H1 (cell line): ENCODE measurements around the gene PXMP4. TPM values are rescaled to one million over a fixed set of nuclear protein-coding genes. Genes with fewer than 3 reads are reported as not detected.

ENCODE experiments used
- CTCF ChIA-PET: fragments of 300-600 bp; sonication (Branson Sonifier 250); formaldehyde crosslinking; loops from one replicate; lab custom pipeline; 2021; ENCODE audit not compliant: partially characterized antibody; lab: Charles Lee
- POLR2A ChIA-PET: fragments of 300-600 bp; sonication (Branson Sonifier 250); formaldehyde crosslinking; loops from one replicate; lab custom pipeline; 2021; ENCODE audit warnings: inconsistent platforms; ENCODE audit not compliant: partially characterized antibody; lab: Charles Lee
- DNase-seq, 2 experiments: peaks; one replicate each; pipeline versions ENCODE4 v3.0.0 to v3.0.0-alpha.2; 2010 to 2022; ENCODE audit warnings: low spot score in 2 of 2, low read depth in 1 of 2, mixed read lengths in 1 of 2
- FAIRE-seq: peaks from 2 replicates; lab custom pipeline; 2011; peaks lifted over from hg19 to GRCh38; lab: Jason Lieb, UNC
- H2AFZ ChIP-seq: 2 replicates; pipeline ENCODE4 v1.8.1; 2012; ENCODE audit warnings: low read length, inconsistent platforms
- H2AK5ac ChIP-seq: 2 replicates; pipeline ENCODE4 v1.6.1; 2013; ENCODE audit warnings: low read depth, low read length
- H2BK120ac ChIP-seq: replicated peaks from 2 replicates; pipeline ENCODE3; 2013; ENCODE audit warnings: low read depth, low read length, inconsistent platforms
- H2BK12ac ChIP-seq: 2 replicates; pipeline ENCODE4 v1.6.1; 2013; ENCODE audit warnings: low read depth, low read length
- H2BK15ac ChIP-seq: 2 replicates; pipeline ENCODE4 v1.6.1; 2013; ENCODE audit warnings: low read length
- H2BK20ac ChIP-seq: 2 replicates; pipeline ENCODE4 v1.6.1; 2013; ENCODE audit warnings: low read length
- H2BK5ac ChIP-seq: 2 replicates; pipeline ENCODE4 v1.6.1; 2013; ENCODE audit warnings: low read depth, low read length
- H3K14ac ChIP-seq: 2 replicates; pipeline ENCODE4 v1.6.1; 2013; ENCODE audit warnings: inconsistent platforms; ENCODE audit not compliant: insufficient read length
- H3K18ac ChIP-seq: 2 replicates; pipeline ENCODE4 v1.6.1; 2013; ENCODE audit warnings: low read length; ENCODE audit errors: extremely low read depth
- H3K23ac ChIP-seq: 2 replicates; pipeline ENCODE4 v1.6.1; 2013; ENCODE audit warnings: inconsistent platforms; ENCODE audit not compliant: insufficient read length
- H3K23me2 ChIP-seq: 2 replicates; pipeline ENCODE4 v1.6.1; 2013; ENCODE audit warnings: low read depth, low read length
- H3K27ac ChIP-seq: 2 replicates; pipeline ENCODE4 v1.6.1; 2011; ENCODE audit warnings: low read depth, low read length, inconsistent platforms
- H3K27me3 ChIP-seq, 4 experiments: replicated peaks in 1 of 4; 1 replicate in 1 of 4; 2 replicates in 3 of 4; pipeline versions ENCODE4 v1.6.1 to v1.8.1; 2011 to 2013; ENCODE audit warnings: low read length in 3 of 4, mild to moderate bottlenecking in 3 of 4, inconsistent platforms in 2 of 4, mixed read lengths in 2 of 4, moderate library complexity in 1 of 4; ENCODE audit not compliant: control insufficient read depth in 3 of 4, insufficient read depth in 3 of 4; ENCODE audit errors: extremely low read depth in 1 of 4
- H3K36me3 ChIP-seq, 4 experiments: 2 replicates each; pipeline versions ENCODE4 v1.6.1 to v1.8.1; 2011 to 2013; ENCODE audit warnings: mild to moderate bottlenecking in 4 of 4, low read length in 3 of 4, moderate library complexity in 2 of 4, control low read depth in 1 of 4, inconsistent platforms in 1 of 4; ENCODE audit not compliant: insufficient read depth in 4 of 4, control insufficient read depth in 2 of 4
- H3K4ac ChIP-seq: replicated peaks from 2 replicates; pipeline ENCODE3; 2013; ENCODE audit warnings: low read length, low read depth, mixed read lengths, inconsistent platforms; ENCODE audit not compliant: insufficient read length
- H3K4me1 ChIP-seq, 4 experiments: replicated peaks in 1 of 4; 1 replicate in 1 of 4; 2 replicates in 3 of 4; pipeline versions ENCODE4 v1.6.1 to v1.8.1; 2011 to 2013; ENCODE audit warnings: low read length in 3 of 4, inconsistent platforms in 2 of 4, mixed read lengths in 1 of 4; ENCODE audit not compliant: insufficient read depth in 4 of 4, control insufficient read depth in 3 of 4
- H3K4me2 ChIP-seq, 2 experiments: 2 replicates each; pipeline versions ENCODE4 v1.6.1 to v1.8.1; 2011 to 2013; ENCODE audit warnings: low read depth in 2 of 2, low read length in 2 of 2, control low read depth in 1 of 2, inconsistent platforms in 1 of 2, mild to moderate bottlenecking in 1 of 2; ENCODE audit not compliant: insufficient read depth in 1 of 2
- H3K4me3 ChIP-seq, 4 experiments: fragments of 200-600, 300-600 bp in 1 of 4; sonication (generic), shearing (Covaris generic), sonication (Bioruptor Twin) in 1 of 4; 2 replicates each; pipeline versions ENCODE4 v1.5.1 to v1.8.1; 2011 to 2016; ENCODE audit warnings: low read length in 4 of 4, low read depth in 3 of 4, control low read depth in 2 of 4, inconsistent platforms in 2 of 4, mild to moderate bottlenecking in 2 of 4, mixed read lengths in 1 of 4, moderate library complexity in 1 of 4; ENCODE audit not compliant: insufficient read depth in 2 of 4; ENCODE audit errors: extremely low read depth in 1 of 4
- H3K56ac ChIP-seq: replicated peaks from 2 replicates; pipeline ENCODE3; 2013; ENCODE audit warnings: low read depth, mild to moderate bottlenecking, mixed read lengths, low read length, inconsistent platforms; ENCODE audit not compliant: insufficient read length
- H3K79me1 ChIP-seq: 2 replicates; pipeline ENCODE4 v1.6.1; 2013; ENCODE audit warnings: low read depth, low read length, control low read depth
- H3K79me2 ChIP-seq, 2 experiments: 2 replicates each; pipeline versions ENCODE4 v1.6.1 to v1.8.1; 2012 to 2013; ENCODE audit warnings: low read length in 2 of 2, mild to moderate bottlenecking in 2 of 2, inconsistent platforms in 1 of 2; ENCODE audit not compliant: insufficient read depth in 2 of 2, control insufficient read depth in 1 of 2
- H3K9ac ChIP-seq, 4 experiments: replicated peaks in 1 of 4; 1 replicate in 1 of 4; 2 replicates in 3 of 4; pipeline versions ENCODE4 v1.6.1 to v1.8.1; 2011 to 2013; ENCODE audit warnings: low read depth in 3 of 4, low read length in 3 of 4, control low read depth in 2 of 4, mild to moderate bottlenecking in 2 of 4, moderate library complexity in 2 of 4, inconsistent platforms in 1 of 4; ENCODE audit errors: extremely low read depth in 1 of 4
- H3K9me3 ChIP-seq, 2 experiments: 2 replicates each; pipeline versions ENCODE4 v1.6.1 to v1.8.1; 2012 to 2013; ENCODE audit warnings: mild to moderate bottlenecking in 2 of 2, moderate library complexity in 2 of 2, control low read depth in 1 of 2, inconsistent platforms in 1 of 2, low read depth in 1 of 2, low read length in 1 of 2, mixed read lengths in 1 of 2; ENCODE audit not compliant: insufficient read depth in 2 of 2
- H4K20me1 ChIP-seq, 2 experiments: replicated peaks in 1 of 2; 2 replicates each; pipeline versions ENCODE3 to v1.8.1; 2011 to 2013; ENCODE audit warnings: inconsistent platforms in 2 of 2, low read length in 2 of 2, mild to moderate bottlenecking in 1 of 2; ENCODE audit not compliant: insufficient read depth in 2 of 2, control insufficient read depth in 1 of 2
- H4K5ac ChIP-seq: 2 replicates; pipeline ENCODE4 v1.6.1; 2013; ENCODE audit warnings: low read length, low read depth, mixed read lengths, inconsistent platforms; ENCODE audit not compliant: insufficient read length
- H4K8ac ChIP-seq: 2 replicates; pipeline ENCODE4 v1.8.0; 2013; ENCODE audit warnings: mild to moderate bottlenecking, moderate library complexity, low read length, inconsistent platforms; ENCODE audit not compliant: insufficient read depth; ENCODE audit errors: extremely low read depth
- H4K91ac ChIP-seq: replicated peaks from 2 replicates; pipeline ENCODE3; 2013; ENCODE audit warnings: low read length, mixed read lengths, inconsistent platforms; ENCODE audit not compliant: insufficient read length
- BRCA1 ChIP-seq: IDR thresholded peaks from 2 replicates; pipeline ENCODE4 v1.6.1; 2012; ENCODE audit warnings: low read depth, low read length, improper control_type of control experiment
- CEBPB ChIP-seq: IDR thresholded peaks from 2 replicates; pipeline ENCODE4 v1.6.1; 2012; ENCODE audit warnings: low read depth, low read length
- WGBS, 2 experiments: shearing (Covaris generic) in 1 of 2; methylation state at CpG; one replicate each; pipeline versions ENCODE4 v1.1.6 to v1.1.7; 2013 to 2015; ENCODE audit warnings: low lambda C conversion rate in 2 of 2, mixed read lengths in 2 of 2, inconsistent platforms in 1 of 2, low coverage in 1 of 2, missing lambda C conversion rate in 1 of 2; ENCODE audit not compliant: insufficient replicate concordance in 2 of 2, insufficient coverage in 1 of 2, insufficient read length in 1 of 2; ENCODE audit errors: extremely low coverage in 1 of 2, missing lambda C conversion rate in 1 of 2; 5-methylcytosine and 5-hydroxymethylcytosine counted together
- polyA plus RNA-seq, 7 experiments: library from polyadenylated mRNA; depleted of rRNA in 3 of 7; stranded (reverse) in 5 of 7; unstranded in 2 of 7; fragments of >200 nt in 5 of 7; fragments of 200-250 nt in 2 of 7; gene quantifications; 1 replicate in 5 of 7; 2 replicates in 1 of 7; 4 replicates in 1 of 7; pipeline versions ENCODE4 v1.2.1 to v1.2.3, GENCODE V29; 2011 to 2013; ENCODE audit warnings: missing spikeins in 2 of 7, mixed read lengths in 2 of 7
- total RNA-seq: library from RNA; stranded (reverse); fragmentation: NEBNext Ultra II Directional; extraction: Animal tissue kit (Norgen Biotek cat#: 25700); gene quantifications from 2 replicates; pipeline ENCODE4 v1.2.1, GENCODE V29; 2021

The PXMP4 gene
- total and polyA plus RNA-seq, 2 of the 8 experiments (the other 6 are each of a cell fraction or from before 2014, with no cell fraction given) = 3.3 to 3.4 TPM

DNA sequence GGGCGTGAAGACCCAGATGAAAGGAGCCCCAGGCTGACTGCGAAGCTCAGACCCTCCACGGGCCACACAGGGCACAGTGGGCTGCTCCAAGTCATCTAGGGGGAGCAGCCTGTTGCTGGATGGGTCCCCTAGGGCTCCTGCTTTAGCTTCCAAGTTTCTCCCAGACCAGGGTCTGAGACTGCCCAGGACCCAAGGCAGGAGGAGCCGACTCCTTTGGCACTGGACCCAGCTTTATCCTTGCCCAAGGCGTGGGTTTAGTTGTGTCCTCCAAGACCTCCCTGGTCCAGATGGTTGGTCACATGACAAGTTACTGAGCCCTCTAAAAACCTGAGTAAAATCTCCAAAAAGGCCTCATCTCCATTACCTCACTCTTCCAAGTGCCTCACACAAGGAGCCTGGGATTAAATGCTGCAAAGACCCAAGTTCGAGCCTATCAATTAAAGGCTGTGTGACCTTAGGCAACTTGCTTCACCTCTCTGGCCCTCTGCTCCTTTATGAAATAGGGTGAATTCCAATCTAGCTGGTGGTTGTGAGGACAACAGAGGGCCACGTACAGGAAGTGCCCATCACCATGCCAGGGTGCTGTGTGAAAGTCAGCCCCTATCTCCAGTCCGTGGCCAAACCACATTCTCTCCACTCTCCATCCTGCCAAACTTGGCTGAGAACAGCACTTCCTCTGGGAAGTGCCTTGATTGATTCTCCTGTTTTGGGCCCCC is 48.4 kb downstream of the PXMP4 start:
- Histone ChIP-seq H2BK12ac (no peak overlapping the region), H3K23me2 (peaks cover 23% of the 10 kb centered on the region), H3K79me2 (no peaks in the 10 kb centered on the region), H3K79me1 (no peaks in the 10 kb centered on the region; the same call in 1 of the 2 replicates), H3K56ac (no peak overlapping the region), H2BK15ac (no peak overlapping the region), H3K27me3 (peaks cover 0 to 7% (median 3%) of the 10 kb centered on the region in 4 experiments; a peak in 3 of 7 replicates), H3K18ac (no peak overlapping the region), H3K4me1 (peaks cover 0 to 28% (median 14%) of the 10 kb centered on the region in 4 experiments; a peak in 5 of 7 replicates), H3K23ac (no peak overlapping the region), H3K9me3 (peaks cover 0 to 5% of the 10 kb centered on the region in 2 experiments; a peak in 1 of 4 replicates), H2BK120ac (no peak overlapping the region), H4K5ac (no peak overlapping the region), H2BK5ac (no peak overlapping the region), H3K4me3 (no peak overlapping the region), H4K8ac (peak overlapping the region; percentile 48; the same call in 1 of the 2 replicates), H2AFZ (no peak overlapping the region), H3K14ac (no peak overlapping the region), H4K20me1 (peaks cover 0 to 27% of the 10 kb centered on the region in 2 experiments), H3K4ac (no peak overlapping the region), H3K27ac (no peak overlapping the region), H4K91ac (no peak overlapping the region), H3K4me2 (no peak overlapping the region), H2BK20ac (no peak overlapping the region), H3K9ac (no peak overlapping the region; a peak in 1 of 7 replicates), H3K36me3 (peaks cover 4 to 16% (median 12%) of the 10 kb centered on the region in 4 experiments; a peak in 6 of 8 replicates), H2AK5ac (no peak overlapping the region)
- ChIA-PET CTCF (interaction anchor here (0.6 to 1.7 kb wide), 7 partner anchors 8 to 409 kb away, joined by 3 to 6 read pairs (median 3); no protein-coding TSS in a partner anchor), POLR2A (interaction anchor here (0.5 to 17.9 kb wide), 6 partner anchors 4 to 256 kb away, joined by 3 to 245 read pairs (median 4); partner anchors contain the start of genes ACTL10, C20orf144 and NECAB3)
- TF ChIP-seq CEBPB = no peak
- no peak for TF ChIP-seq BRCA1
- FAIRE-seq (no peak), DNase-seq (no peak)
- WGBS, 2 experiments = 94% methylated on average over 8 of the region's 8 CpGs; no CpG with 5 or more reads in 1 of the 2 experiments
